PC-3 (cell line): Measurements from ENCODE around the gene ARHGAP24. TPM values are rescaled to one million over a fixed set of nuclear protein-coding genes. Genes with fewer than 3 reads are reported as not detected.

Experiments
- ATAC-seq: fragments of 200-7000 bp; cut with Tn5 transposase; 2 replicates; pipeline ENCODE4 v1.9.1; 2020; ENCODE audit warnings: mild to moderate bottlenecking, moderate library complexity
- BruUV-seq: library from RNA; stranded (reverse); fragments of 400-500 nt; replicated peaks from 2 replicates; lab custom pipeline; 2021; lab: Mats Ljungman, UMichigan
- CTCF ChIA-PET: fragments of 300-600 bp; sonication (Branson Sonifier 250); formaldehyde crosslinking; loops from one replicate; lab custom pipeline; 2022; ENCODE audit warnings: antibody characterized with exemption; lab: Charles Lee
- POLR2A ChIA-PET: fragments of 300-600 bp; sonication (Branson Sonifier 250); formaldehyde crosslinking; loops from one replicate; lab custom pipeline; 2022; ENCODE audit warnings: antibody characterized with exemption; ENCODE audit not compliant: unreplicated experiment; lab: Charles Lee
- DNase-seq: peaks from one replicate; pipeline ENCODE4 v3.0.0-alpha.2; 2015
- H2AFZ ChIP-seq: fragments of 300-600 bp; sonication (generic); 2 replicates; pipeline ENCODE4 v1.6.0; 2016; ENCODE audit warnings: antibody characterized with exemption, low read length
- H3F3A ChIP-seq: fragments of 300-600 bp; sonication (generic); one replicate; pipeline ENCODE4 v1.6.0; 2017; ENCODE audit warnings: antibody characterized with exemption, low read length, control low read depth, mild to moderate bottlenecking; ENCODE audit not compliant: unreplicated experiment
- H3K27ac ChIP-seq: fragments of 300-600 bp; sonication (generic); 2 replicates; pipeline ENCODE4 v1.5.1; 2016; ENCODE audit warnings: mild to moderate bottlenecking, low read length
- H3K27me3 ChIP-seq: fragments of 300-600 bp; sonication (generic); 2 replicates; pipeline ENCODE4 v1.6.1; 2016; ENCODE audit warnings: low read length, mixed read lengths
- H3K36me3 ChIP-seq: fragments of 300-600 bp; sonication (generic); 2 replicates; pipeline ENCODE4 v1.6.1; 2016; ENCODE audit warnings: low read depth, mixed run types, low read length, mixed read lengths
- H3K4me1 ChIP-seq: fragments of 300-600 bp; sonication (generic); 2 replicates; pipeline ENCODE4 v1.5.1; 2016; ENCODE audit warnings: low read length; ENCODE audit not compliant: insufficient read depth
- H3K4me2 ChIP-seq: fragments of 300-600 bp; sonication (generic); 2 replicates; pipeline ENCODE4 v1.6.0; 2016; ENCODE audit warnings: low read length
- H3K4me3 ChIP-seq: fragments of 300-600 bp; sonication (generic); 2 replicates; pipeline ENCODE4 v1.5.1; 2016; ENCODE audit warnings: mild to moderate bottlenecking, low read length, mixed read lengths
- H3K79me2 ChIP-seq: fragments of 300-600 bp; sonication (generic); 2 replicates; pipeline ENCODE4 v1.6.1; 2017; ENCODE audit warnings: low read length, mixed read lengths
- H3K9ac ChIP-seq: fragments of 300-600 bp; sonication (generic); 2 replicates; pipeline ENCODE4 v1.6.0; 2016; ENCODE audit warnings: mild to moderate bottlenecking, low read length
- H3K9me2 ChIP-seq: fragments of 300-600 bp; sonication (generic); replicated peaks from 2 replicates; pipeline ENCODE4 v1.6.1; 2016; ENCODE audit warnings: mixed run types, low read length, mixed read lengths
- H3K9me3 ChIP-seq: fragments of 300-600 bp; sonication (generic); 2 replicates; pipeline ENCODE4 v1.6.1; 2016; ENCODE audit warnings: low read length, mixed read lengths
- H4K20me1 ChIP-seq: fragments of 300-600 bp; sonication (generic); 2 replicates; pipeline ENCODE4 v1.6.1; 2016; ENCODE audit warnings: low read length, mixed read lengths
- CTCF ChIP-seq: fragments of 300-600 bp; sonication (generic); conservative IDR thresholded peaks from 2 replicates; pipeline ENCODE4 v1.5.1; 2017; ENCODE audit warnings: antibody characterized with exemption, low read depth, mild to moderate bottlenecking, low read length
- EZH2 ChIP-seq: fragments of 300-600 bp; sonication (generic); IDR thresholded peaks from one replicate; pipeline ENCODE4 v1.6.1; 2017; ENCODE audit warnings: antibody characterized with exemption, mild to moderate bottlenecking, low read length; ENCODE audit not compliant: unreplicated experiment
- EZH2phosphoT487 ChIP-seq: fragments of 300-600 bp; sonication (generic); IDR thresholded peaks from 2 replicates; pipeline ENCODE4 v1.6.1; 2018; ENCODE audit warnings: mild to moderate bottlenecking, antibody characterized with exemption, low read length, borderline replicate concordance
- intact Hi-C: fragments of 100-400 bp; cut with micrococcal nuclease; formaldehyde crosslinking; loops from 2 replicates; pipeline ENCODE4 v1.9.0; 2023
- total RNA-seq: library from RNA; depleted of rRNA; stranded (reverse); fragments of >200 nt; gene quantifications from 2 replicates; pipeline ENCODE4 v1.2.3, GENCODE V29; 2014

The ARHGAP24 gene
- total RNA-seq, 1 experiment from 2014 or later, result 7.4 TPM

- Histone ChIP-seq H3K9me2 (no peaks in the 10 kb centered on the region), H3K27me3 (no peaks in the 10 kb centered on the region), H3K9ac (no peak overlapping the region), H3K4me1 (peaks cover 18% of the 10 kb centered on the region; the same call in 1 of the 2 replicates), H4K20me1 (no peaks in the 10 kb centered on the region), H3K4me3 (no peak overlapping the region), H3K27ac (peak overlapping the region; percentile 16), H3K36me3 (no peaks in the 10 kb centered on the region), H3K9me3 (no peaks in the 10 kb centered on the region), H3K79me2 (no peaks in the 10 kb centered on the region), H2AFZ (no peak overlapping the region), H3K4me2 (no peak overlapping the region), H3F3A (no peaks in the 10 kb centered on the region)
- ATAC-seq (no peak), DNase-seq (no peak)
- CTCF ChIA-PET, result no interaction called here
- no peak for TF ChIP-seq CTCF
- no peak for TF ChIP-seq EZH2
- no peak for TF ChIP-seq EZH2phosphoT487
- POLR2A ChIA-PET, result interaction anchor here (0.7 kb wide), 1 partner anchor 31 kb away, joined by 5 read pairs; no protein-coding TSS in a partner anchor
- intact Hi-C loops, result no loop called here
- no TSS peak for BruUV-seq
Observed at GRCh38 chr4:85793233-85793585, 318.3 kb downstream of the ARHGAP24 start.

DNA sequence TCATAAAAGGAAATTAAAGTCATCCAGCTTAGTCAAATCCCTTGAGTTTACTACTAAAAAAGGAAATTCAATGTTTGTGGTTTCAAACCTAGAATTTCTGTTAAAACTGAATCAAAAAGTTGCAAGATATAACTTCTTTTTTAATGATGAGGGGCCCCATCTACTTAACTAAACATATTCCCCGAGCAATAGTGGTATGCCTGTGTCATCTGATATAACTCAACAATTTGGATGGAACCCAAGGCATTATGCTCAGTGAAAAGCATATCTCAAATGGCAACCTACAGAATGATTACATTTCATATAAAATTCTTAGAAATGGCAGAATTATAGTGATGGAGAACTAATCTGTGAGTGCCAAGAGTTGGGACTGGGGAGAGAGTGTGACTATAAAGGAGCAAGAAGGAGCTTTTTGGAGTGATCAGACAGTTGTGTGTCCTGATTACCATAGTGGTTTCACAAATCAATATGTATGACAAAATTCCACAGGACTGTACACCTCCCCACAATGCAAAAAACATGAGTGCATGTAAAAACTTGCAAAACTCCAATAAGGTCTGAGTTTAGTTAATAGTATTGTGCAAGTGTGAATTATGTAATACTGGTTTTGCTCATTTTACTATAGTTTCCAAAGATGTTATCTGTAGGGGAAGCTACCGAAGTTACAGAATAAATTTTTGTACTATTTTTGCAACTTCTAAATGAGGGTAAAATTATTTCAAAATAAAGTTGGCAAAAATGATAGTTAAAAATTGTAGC lies 323.2 kb downstream of the ARHGAP24 start:
- Histone ChIP-seq H3K79me2 (no peaks in the 10 kb centered on the region), H3K4me3 (no peak overlapping the region), H3K27ac (no peak overlapping the region), H3K9ac (no peak overlapping the region), H4K20me1 (no peaks in the 10 kb centered on the region), H2AFZ (no peak overlapping the region), H3K27me3 (no peaks in the 10 kb centered on the region), H3K4me2 (no peak overlapping the region), H3F3A (no peaks in the 10 kb centered on the region), H3K9me3 (no peaks in the 10 kb centered on the region), H3K36me3 (no peaks in the 10 kb centered on the region), H3K4me1 (peaks cover 9% of the 10 kb centered on the region; the same call in 1 of the 2 replicates), H3K9me2 (no peaks in the 10 kb centered on the region)
- ChIA-PET CTCF (interaction anchor here (0.7 to 1.8 kb wide), 3 partner anchors 11 to 171 kb away, joined by 3 to 11 read pairs (median 4); no protein-coding TSS in a partner anchor), POLR2A (no interaction called here)
- ATAC-seq (no peak), DNase-seq (no peak)
- BruUV-seq, result no TSS peak
- TF ChIP-seq CTCF (no peak), EZH2phosphoT487 (no peak), EZH2 (no peak)
- intact Hi-C loops, result no loop called here

GRCh38 chr4:85803856-85804255 lies 328.9 kb downstream of the ARHGAP24 start:
- H4K20me1 ChIP-seq, result no peaks in the 10 kb centered on the region
- TF ChIP-seq EZH2 (no peak), EZH2phosphoT487 (no peak), CTCF (no peak)
- no peak for DNase-seq
- H3K9me3 ChIP-seq, result no peaks in the 10 kb centered on the region
- no peak overlapping the region for H2AFZ ChIP-seq
- no peak overlapping the region for H3K4me2 ChIP-seq
- no TSS peak for BruUV-seq
- H3K79me2 ChIP-seq, result no peaks in the 10 kb centered on the region
- H3K9ac ChIP-seq, result no peak overlapping the region
- ChIA-PET CTCF (no interaction called here), POLR2A (no interaction called here)
- peaks cover 17% of the 10 kb centered on the region for H3K4me1 ChIP-seq
- intact Hi-C loops, result no loop called here
- no peak for ATAC-seq
- H3F3A ChIP-seq, result no peaks in the 10 kb centered on the region
- no peaks in the 10 kb centered on the region for H3K27me3 ChIP-seq
- H3K9me2 ChIP-seq, result no peaks in the 10 kb centered on the region
- H3K4me3 ChIP-seq, result no peak overlapping the region
- H3K36me3 ChIP-seq, result no peaks in the 10 kb centered on the region
- no peak overlapping the region for H3K27ac ChIP-seq
